ENCODE results near the gene DDB1.

DDB1 gene

DNA sequence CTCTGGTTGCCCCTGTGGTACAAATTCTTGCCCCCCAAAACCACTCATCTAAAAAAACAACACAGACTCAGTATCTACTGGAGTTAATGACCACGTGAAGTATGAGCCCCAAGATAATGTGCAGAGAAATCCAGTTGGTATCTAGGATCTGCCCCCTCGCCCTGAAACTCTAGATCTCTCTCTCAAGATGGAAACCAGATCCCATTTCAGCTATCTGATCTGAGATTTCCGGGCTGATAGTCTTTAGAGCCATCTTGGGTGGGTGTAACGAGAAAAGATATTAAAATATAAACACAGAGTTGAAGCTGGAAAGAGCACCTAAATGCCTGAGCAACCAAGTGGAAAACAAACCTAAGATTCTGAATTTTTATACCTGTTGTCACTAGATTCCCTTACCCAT, 23.8 kb downstream of the DDB1 start:
- no peak for FAIRE-seq
- DNase-seq (ENCODE audit: insufficient read length, low spot score), result no peak
- no peak for TF ChIP-seq POLR2A (IDR thresholded peaks at IDR 0.05; ENCODE audit: low read depth, low read length)

DNA sequence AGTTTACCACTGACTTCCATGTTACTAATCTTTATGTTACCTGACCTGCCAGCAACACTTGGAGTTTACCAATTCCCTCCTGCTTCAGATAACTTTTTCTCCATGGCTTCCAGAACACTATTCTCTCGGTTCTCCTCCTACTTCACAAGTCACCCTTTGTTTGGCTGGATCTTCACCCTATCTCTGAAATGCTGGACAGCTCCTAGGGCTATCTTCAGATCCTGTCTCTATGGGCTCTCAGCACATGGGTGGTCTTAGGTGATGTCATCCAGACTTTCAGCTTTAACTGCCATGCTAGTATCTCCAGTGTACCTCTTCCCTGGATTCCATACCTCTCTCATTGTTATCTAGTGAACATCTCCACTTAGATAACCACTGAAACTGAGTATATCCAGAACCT, 25.6 kb downstream of the DDB1 start:
- DNase-seq (ENCODE audit: insufficient read length, low spot score) (no peak), FAIRE-seq (no peak)
- TF ChIP-seq POLR2A (IDR thresholded peaks at IDR 0.05; ENCODE audit: low read depth, low read length), result no peak

DNA sequence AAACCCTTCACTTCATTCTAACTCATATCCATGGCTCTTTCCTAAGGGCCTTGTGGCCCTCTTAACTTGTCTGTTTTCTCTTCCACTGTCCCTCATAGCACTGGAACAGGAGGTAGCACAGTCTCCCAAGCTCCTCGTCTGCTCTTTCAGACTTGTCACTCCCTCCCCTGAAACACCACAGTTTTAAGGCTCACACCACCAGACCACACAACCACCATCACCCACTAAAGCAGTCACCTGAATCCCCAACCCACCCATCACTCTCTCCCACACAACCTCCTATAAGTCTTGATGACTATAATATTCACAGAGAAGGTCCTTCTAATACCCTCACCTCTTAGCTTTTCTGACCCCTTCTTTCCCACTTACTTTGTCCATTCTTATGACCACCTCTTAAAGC, 26.7 kb downstream of the DDB1 start:
- FAIRE-seq (no peak), DNase-seq (ENCODE audit: insufficient read length, low spot score) (no peak)
- no peak for TF ChIP-seq POLR2A (IDR thresholded peaks at IDR 0.05; ENCODE audit: low read depth, low read length)

DNA sequence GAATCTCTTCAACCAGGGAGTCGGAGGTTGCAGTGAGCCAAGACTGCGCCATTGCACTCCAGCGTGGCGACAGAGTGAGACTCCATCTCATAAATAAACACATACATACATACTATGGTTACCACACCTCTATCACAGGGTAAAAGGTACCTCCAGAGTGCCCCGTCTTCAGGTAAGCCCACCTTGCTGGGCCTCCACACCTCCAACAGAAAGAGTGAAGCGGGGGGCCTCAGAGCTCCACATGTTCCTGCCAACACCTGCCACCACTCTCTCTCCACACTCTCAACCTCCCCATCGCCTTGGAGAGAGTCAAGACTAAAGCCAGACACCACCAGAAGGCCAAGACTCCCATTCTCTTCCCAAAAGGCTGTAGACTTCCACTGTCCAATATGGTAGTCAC, 27.5 kb downstream of the DDB1 start:
- DNase-seq (ENCODE audit: insufficient read length, low spot score) (no peak), FAIRE-seq (no peak)
- no peak for TF ChIP-seq POLR2A (IDR thresholded peaks at IDR 0.05; ENCODE audit: low read depth, low read length)

DNA sequence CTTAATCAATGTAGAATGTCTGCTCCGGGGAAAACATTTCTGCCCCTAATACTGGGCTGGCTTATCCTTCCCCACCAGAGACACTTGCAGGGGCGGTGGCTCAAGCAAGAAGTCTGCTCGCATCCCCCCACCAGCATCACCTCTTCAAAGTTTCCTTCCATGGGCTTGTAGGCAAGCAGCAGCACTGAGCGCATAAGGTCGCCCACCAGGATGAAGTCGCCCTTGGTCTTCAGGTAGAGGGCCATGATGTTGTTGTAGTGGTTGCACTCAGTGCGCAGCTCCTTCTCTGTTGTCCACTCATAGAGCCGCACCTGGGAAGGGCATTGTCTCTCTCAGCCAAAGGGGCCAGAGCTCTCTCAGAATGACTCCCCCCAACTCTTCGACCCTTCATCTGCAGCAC, 29.2 kb downstream of the DDB1 start:
- TF ChIP-seq POLR2A (IDR thresholded peaks at IDR 0.05; ENCODE audit: low read depth, low read length), result no peak
- FAIRE-seq, result no peak
- no peak for DNase-seq (ENCODE audit: insufficient read length, low spot score)

DNA sequence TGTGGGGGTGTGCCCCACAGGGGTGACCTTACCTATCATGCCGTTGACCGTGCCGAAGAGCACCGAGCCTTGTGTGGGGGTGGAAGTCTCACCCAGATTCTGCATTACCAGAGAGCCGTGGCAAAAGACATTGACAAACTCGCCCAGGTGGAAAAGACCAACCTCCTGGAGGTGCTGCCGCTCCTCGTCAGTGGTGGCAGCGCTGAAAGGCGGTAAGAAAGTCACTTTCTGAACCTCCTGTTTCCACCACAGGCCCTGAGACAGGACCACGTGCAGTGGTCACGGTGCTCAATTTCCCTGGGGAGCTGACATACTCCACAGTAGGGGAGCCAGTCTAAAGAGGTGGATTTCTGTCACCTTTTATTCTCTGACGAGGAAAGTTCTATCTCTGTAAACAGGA, 30.4 kb downstream of the DDB1 start:
- DNase-seq (ENCODE audit: insufficient read length, low spot score) (no peak), FAIRE-seq (no peak)
- TF ChIP-seq POLR2A (IDR thresholded peaks at IDR 0.05; ENCODE audit: low read depth, low read length), result no peak

DNA sequence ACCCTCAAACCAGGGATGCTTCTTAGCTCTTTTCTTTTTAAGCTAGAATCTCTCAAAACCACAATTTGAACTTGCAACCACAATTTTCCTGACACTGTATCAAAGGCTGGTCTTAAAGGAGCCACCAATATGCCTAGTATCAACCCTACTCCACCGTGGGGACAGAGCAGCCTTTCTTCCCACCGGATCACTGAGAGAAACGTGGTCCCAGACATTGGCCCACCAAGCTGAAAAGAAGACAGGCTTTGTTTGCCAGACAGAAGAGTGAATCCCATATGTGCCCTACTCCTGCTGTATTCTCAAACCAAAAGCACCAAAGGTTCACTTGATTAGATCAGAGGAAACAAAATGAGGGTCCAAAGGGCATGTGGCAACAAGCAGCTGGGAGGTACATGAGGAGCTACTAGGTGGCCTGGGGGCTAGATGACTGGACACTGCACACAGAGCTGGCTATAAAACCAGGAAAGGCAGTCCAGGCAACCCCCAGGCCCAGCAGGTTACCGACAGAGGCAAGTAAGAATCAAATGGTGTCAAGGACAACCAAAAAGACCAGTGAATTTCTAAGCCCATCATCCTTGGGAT, 34.2 kb downstream of the DDB1 start:
- no peak for FAIRE-seq
- DNase-seq (ENCODE audit: insufficient read length, low spot score), result no peak
- no peak for TF ChIP-seq POLR2A (IDR thresholded peaks at IDR 0.05; ENCODE audit: low read depth, low read length)

DNA sequence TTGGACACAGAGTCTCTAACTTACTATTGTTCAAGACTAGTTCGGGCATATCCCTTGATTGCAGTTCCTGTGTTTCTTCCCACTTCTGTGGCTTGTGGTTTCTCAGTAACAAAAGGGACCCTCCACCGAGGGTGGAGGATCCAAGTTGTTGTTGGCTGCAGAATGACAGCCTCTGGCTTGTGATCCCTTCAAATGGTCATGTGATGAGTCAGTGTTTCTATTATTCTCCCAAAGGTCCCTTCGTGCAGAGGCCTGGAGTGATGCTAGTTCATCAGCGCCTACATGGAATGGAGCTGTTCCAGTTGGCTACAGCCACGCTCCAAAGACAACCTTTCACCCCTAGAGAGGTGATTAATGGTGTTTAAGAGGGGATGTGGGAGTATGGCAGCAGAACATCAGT, 35.2 kb downstream of the DDB1 start:
- no peak for TF ChIP-seq POLR2A (IDR thresholded peaks at IDR 0.05; ENCODE audit: low read depth, low read length)
- FAIRE-seq (no peak), DNase-seq (ENCODE audit: insufficient read length, low spot score) (peak; percentile 63)

DNA sequence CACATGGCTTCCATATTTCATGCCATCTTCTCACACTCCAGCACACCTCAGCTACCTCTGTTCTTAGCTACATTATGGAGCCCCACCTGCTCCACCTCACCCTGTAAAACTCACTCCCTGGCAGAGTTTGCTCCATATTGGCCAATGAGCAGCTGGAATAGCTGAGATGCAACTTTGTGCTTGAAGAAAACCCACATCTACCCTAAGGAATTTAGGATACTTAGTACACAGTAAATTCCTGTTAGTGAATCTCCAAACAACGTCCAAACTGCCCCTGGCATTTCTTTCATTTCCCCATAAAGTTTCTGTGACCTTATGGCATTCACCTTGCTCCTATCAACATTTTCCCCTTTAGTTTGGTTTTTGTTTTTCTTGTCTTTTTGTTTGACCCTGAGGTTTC, 35.6 kb downstream of the DDB1 start:
- TF ChIP-seq POLR2A (IDR thresholded peaks at IDR 0.05; ENCODE audit: low read depth, low read length), result no peak
- no peak for DNase-seq (ENCODE audit: insufficient read length, low spot score)
- FAIRE-seq, result no peak

DNA sequence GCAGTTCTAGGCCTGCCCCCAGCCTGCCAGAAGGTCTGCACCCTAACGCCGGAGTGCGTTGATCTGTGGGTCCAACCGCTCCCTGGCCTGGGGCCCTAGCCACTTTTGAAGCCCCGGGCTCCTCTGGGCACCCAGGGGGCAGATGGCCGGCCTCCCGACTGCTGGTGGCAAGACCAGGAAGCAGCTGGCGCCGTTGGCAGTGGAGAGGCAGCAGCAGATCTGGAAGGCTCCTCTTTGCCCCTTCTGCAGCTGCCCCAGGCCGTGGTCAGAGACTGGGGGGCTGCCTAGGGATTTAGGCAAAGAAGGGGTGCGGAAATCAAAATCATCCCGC, 37.3 kb downstream of the DDB1 start:
- no peak for TF ChIP-seq POLR2A (IDR thresholded peaks at IDR 0.05; ENCODE audit: low read depth, low read length)
- FAIRE-seq, result no peak
- DNase-seq (ENCODE audit: insufficient read length, low spot score), result no peak

DNA sequence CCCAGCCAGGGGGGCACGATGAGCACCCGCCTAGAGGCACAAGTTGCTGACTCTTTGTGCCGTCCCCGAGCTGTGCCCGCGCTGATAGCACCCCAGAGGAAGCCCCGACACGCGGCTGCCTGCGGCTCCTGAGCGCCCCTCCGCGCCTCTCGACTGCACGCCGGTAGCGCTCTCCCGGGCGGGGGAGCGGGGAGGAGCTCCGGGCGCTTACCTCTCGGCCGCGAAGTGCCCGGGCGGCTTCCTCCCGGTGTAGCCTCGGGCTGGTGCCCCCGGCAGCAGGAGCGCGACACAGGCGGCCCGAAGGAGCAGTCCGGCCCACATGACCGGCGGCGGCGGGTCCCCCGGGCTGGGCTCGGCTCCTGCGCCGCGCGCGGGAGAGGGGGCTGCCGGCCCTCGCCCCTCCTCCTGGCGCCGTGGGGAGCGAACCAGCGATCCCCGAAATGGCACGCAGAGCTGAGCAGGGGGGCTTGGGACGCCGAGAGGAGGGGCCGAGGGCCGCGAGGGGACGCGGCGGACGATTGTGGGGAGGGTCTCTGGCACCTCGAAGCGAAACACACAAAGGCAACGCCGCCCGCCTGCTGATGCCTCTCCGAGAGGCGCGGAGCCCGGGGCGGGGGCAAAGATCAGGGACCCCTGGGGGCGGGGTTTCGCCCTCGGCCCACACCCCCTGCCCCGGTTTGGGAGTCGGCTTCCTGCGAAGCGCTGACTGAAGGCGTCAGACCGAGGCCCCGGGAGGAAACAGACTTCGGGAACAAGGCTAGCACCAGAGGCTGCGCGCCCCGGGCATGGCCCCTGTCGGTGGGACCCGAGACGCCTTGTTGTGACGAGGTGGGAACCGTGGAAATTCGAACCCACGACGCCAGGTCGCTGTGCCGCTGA, 37.9 kb downstream of the DDB1 start, which contains the start of gene VWCE:
Gene VWCE, minus strand, starts transcription at position 600 of the 879 bp plus-strand sequence. Its CDS starts 279 bp downstream, at position 321.
- FAIRE-seq (no peak), DNase-seq (ENCODE audit: insufficient read length, low spot score) (peak; percentile 49)
- TF ChIP-seq POLR2A (IDR thresholded peaks at IDR 0.05; ENCODE audit: low read depth, low read length), result no peak

DNA sequence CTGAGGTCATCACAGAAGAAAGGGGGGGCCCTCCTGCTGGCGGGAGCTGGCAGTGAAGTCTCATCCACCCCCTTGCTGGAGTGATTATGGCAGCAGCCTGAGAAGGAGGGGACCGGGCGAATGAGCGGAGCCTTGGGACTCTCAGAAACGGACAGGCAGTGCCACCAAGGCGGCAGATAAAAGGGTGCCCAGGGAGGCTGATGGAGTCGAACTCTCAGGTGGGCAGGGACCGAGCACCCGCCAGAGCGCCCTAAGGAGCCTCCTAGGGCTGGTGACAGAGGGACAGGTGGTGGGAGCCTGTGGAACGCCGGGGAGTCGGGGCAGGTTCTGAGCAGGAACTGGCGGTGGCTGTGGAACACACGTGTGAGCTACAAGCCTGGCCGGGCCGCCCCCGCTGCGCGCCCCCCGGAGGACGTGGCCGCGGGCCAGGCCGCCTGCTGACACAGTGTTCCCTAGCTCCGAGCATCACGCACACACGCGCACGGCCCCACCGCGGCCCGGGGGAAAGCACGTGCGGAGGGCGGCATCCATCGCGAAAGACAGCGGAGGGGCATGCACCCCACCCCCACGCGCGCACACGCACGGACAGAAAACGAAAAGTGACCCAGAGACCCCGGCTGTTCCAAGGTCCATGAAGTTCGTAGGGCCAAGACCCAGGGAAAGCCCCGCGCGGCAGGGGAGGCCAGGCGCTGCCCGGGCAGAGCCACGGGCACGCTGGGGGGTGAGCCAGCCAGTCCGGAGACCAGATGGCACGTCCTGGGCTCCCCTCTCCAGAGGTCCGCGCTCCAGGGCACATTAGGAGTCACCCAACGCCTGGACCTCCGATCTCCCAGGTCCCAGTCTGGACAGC, 38.8 kb downstream of the DDB1 start:
- FAIRE-seq, result no peak
- no peak for TF ChIP-seq POLR2A (IDR thresholded peaks at IDR 0.05; ENCODE audit: low read depth, low read length)
- peak; percentile 49 for DNase-seq (ENCODE audit: insufficient read length, low spot score)

DNA sequence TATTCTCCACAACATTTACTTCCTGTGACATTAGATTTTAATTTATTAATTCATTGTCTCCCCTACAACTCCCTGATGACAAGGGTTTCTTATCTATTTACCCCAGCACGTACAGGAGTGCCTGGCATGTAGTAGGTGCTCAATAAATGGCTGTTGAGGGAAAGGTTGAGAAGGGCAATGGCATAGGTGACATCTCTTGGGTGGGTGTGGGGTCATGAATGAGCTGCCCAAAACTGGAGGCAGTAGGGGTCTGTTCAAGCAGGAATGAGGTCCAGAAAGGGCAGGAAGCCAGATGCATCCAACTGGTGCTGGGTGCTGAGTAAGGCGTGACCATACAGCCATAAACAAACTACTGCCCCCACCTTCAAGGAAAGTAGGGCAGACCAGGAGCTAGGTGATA, 40.5 kb downstream of the DDB1 start:
- DNase-seq (ENCODE audit: insufficient read length, low spot score) (no peak), FAIRE-seq (no peak)
- no peak for TF ChIP-seq POLR2A (IDR thresholded peaks at IDR 0.05; ENCODE audit: low read depth, low read length)

DNA sequence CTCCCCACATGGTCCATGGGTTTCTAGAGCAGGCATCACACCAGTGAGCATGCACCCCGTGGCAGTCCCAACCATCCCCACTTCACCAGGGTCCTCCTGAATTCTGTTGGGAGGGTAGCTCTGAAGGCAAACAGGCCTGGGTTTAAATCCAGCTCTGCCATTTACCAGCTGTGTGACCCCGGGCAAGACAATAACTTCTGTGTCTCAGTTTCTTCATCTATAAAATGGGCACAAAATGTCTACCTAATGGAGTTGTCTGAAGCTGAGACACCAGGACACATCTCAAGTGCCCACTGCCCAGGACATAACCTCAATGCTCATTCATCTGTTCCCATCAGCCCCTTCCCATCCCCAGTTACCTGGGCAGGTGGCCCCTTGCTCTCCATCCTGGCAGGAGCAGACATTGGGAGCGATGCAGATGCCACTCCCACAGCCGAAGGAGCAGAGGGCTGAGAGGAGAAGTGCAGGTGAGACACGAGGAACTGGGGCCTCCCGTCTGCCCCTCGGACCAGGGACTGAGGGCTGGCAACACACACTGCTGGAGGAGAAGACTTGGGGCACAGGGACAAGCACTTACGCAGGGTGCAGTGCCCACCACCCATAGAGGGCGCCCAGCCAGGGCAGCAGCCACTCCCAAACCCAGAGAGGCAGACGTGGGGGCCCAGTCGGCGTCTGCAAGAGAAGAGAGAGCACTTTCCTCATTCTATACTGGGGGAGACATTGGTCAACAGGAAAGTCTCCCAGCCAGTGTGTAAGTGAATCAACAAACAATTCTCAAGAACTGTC, 41.8 kb downstream of the DDB1 start:
- FAIRE-seq, result no peak
- DNase-seq (ENCODE audit: insufficient read length, low spot score), result no peak
- no peak for TF ChIP-seq POLR2A (IDR thresholded peaks at IDR 0.05; ENCODE audit: low read depth, low read length)
